Epithelial cell of proximal tubule (primary cell): Measurements from ENCODE around the gene POMC. TPM values are rescaled to one million over a fixed set of nuclear protein-coding genes. Genes with fewer than 3 reads are reported as not detected.
"Not testable (repeated sequence)": the region's sequence is repeated elsewhere in the genome, so short reads cannot be mapped to it uniquely, and the experiment has no call there.

Experiments
- DNase-seq: peaks from one replicate; pipeline ENCODE4 v3.0.0-alpha.2; 2011; ENCODE audit warnings: low read depth
- H3K4me3 ChIP-seq: 2 replicates; pipeline ENCODE4 v1.5.1; 2011; ENCODE audit warnings: low read depth, mild to moderate bottlenecking, low read length
- CTCF ChIP-seq: conservative IDR thresholded peaks from 2 replicates; pipeline ENCODE4 v1.5.1; 2012; ENCODE audit warnings: low read depth, mild to moderate bottlenecking, low read length
- total RNA-seq: library from RNA; depleted of rRNA; stranded (reverse); fragments of >200 nt; gene quantifications from 2 replicates; pipeline ENCODE4 v1.2.3, GENCODE V29; 2015

Gene POMC
- total RNA-seq, 1 donor from 2014 or later: 0.75 TPM

- TF ChIP-seq CTCF: no peak
- DNase-seq: no peak
- H3K4me3 ChIP-seq: no peak overlapping the region
These were observed 27.3 kb downstream of the POMC start for GRCh38 chr2:25141120-25141519.

GRCh38 chr2:25140535-25140934, 27.8 kb downstream of the POMC start:
- not testable (repeated sequence) for H3K4me3 ChIP-seq, DNase-seq

GRCh38 chr2:25132693-25133092, 35.7 kb downstream of the POMC start:
- no peak for TF ChIP-seq CTCF
- DNase-seq: no peak

GRCh38 chr2:25132299-25132635, 36.1 kb downstream of the POMC start:
- TF ChIP-seq CTCF: no peak
- DNase-seq: no peak
- no peak overlapping the region for H3K4me3 ChIP-seq

More at GRCh38 chr2:25132693-25133092, 35.7 kb downstream of the POMC start:
- no peak overlapping the region for H3K4me3 ChIP-seq

- no peak overlapping the region for H3K4me3 ChIP-seq
- DNase-seq: no peak
- no peak for TF ChIP-seq CTCF
These were observed 36.6 kb downstream of the POMC start for GRCh38 chr2:25131567-25132298.

GRCh38 chr2:25131253-25131566, 37.2 kb downstream of the POMC start:
- TF ChIP-seq CTCF: no peak
- no peak overlapping the region for H3K4me3 ChIP-seq
- no peak for DNase-seq

GRCh38 chr2:25129901-25130520, 38.4 kb downstream of the POMC start:
- peak; percentile 15 for TF ChIP-seq CTCF
- no peak overlapping the region for H3K4me3 ChIP-seq
- DNase-seq: no peak
